PC-9 (cell line): ENCODE data around the gene TENM4. TPM values are rescaled to one million over a fixed set of nuclear protein-coding genes. Genes with fewer than 3 reads are reported as not detected.

Experiments used
- BruUV-seq: library from RNA; stranded (reverse); fragments of 400-500 nt; replicated peaks from 2 replicates; lab custom pipeline; 2021; lab: Mats Ljungman, UMichigan
- CTCF ChIA-PET: fragments of 300-600 bp; sonication (Branson Sonifier 250); formaldehyde crosslinking; loops from one replicate; lab custom pipeline; 2022; ENCODE audit warnings: antibody characterized with exemption; lab: Charles Lee
- POLR2A ChIA-PET: fragments of 300-600 bp; sonication (Branson Sonifier 250); formaldehyde crosslinking; loops from one replicate; lab custom pipeline; 2022; ENCODE audit warnings: antibody characterized with exemption; ENCODE audit not compliant: unreplicated experiment; lab: Charles Lee
- DNase-seq, 2 experiments: peaks; one replicate each; pipeline versions ENCODE4 v3.0.0 to v3.0.0-alpha.2; 2015 to 2022; ENCODE audit warnings: mixed read lengths in 1 of 2
- H2AFZ ChIP-seq: fragments of 200-600 bp; sonication (generic); 2 replicates; pipeline ENCODE4 v1.8.1; 2017; ENCODE audit warnings: antibody characterized with exemption
- H3F3A ChIP-seq: fragments of 200-600 bp; sonication (generic); 2 replicates; pipeline ENCODE4 v1.8.1; 2017; ENCODE audit warnings: antibody characterized with exemption, mild to moderate bottlenecking, low read depth; ENCODE audit not compliant: insufficient read depth
- H3K27ac ChIP-seq: fragments of 200-600 bp; sonication (generic); 2 replicates; pipeline ENCODE4 v1.6.1; 2016; ENCODE audit warnings: mixed run types
- H3K27me3 ChIP-seq: fragments of 200-600 bp; sonication (generic); 2 replicates; pipeline ENCODE4 v1.6.1; 2016; ENCODE audit warnings: low read depth, mixed run types; ENCODE audit not compliant: insufficient read depth
- H3K36me3 ChIP-seq: fragments of 200-600 bp; sonication (generic); 2 replicates; pipeline ENCODE4 v1.6.1; 2016; ENCODE audit warnings: low read depth, mixed run types
- H3K4me1 ChIP-seq: fragments of 200-600 bp; sonication (generic); replicated peaks from 2 replicates; pipeline ENCODE4 v1.6.1; 2016; ENCODE audit warnings: mixed run types; ENCODE audit not compliant: insufficient read depth
- H3K4me2 ChIP-seq: fragments of 200-600 bp; sonication (generic); 2 replicates; pipeline ENCODE4 v1.6.1; 2017; ENCODE audit warnings: mixed run types
- H3K4me3 ChIP-seq: fragments of 200-600 bp; sonication (generic); 2 replicates; pipeline ENCODE4 v1.6.1; 2016; ENCODE audit warnings: mixed run types
- H3K79me2 ChIP-seq: fragments of 200-600 bp; sonication (generic); 2 replicates; pipeline ENCODE4 v1.6.1; 2017; ENCODE audit warnings: low read depth, mixed run types
- H3K9me2 ChIP-seq: fragments of 200-600 bp; sonication (generic); 2 replicates; pipeline ENCODE4 v1.8.1; 2017; ENCODE audit warnings: mild to moderate bottlenecking; ENCODE audit not compliant: insufficient read depth
- H3K9me3 ChIP-seq: fragments of 200-600 bp; sonication (generic); 2 replicates; pipeline ENCODE4 v1.8.1; 2016; ENCODE audit warnings: low read depth; ENCODE audit not compliant: insufficient read depth
- H4K20me1 ChIP-seq: fragments of 200-600 bp; sonication (generic); 2 replicates; pipeline ENCODE4 v1.8.1; 2017; ENCODE audit not compliant: insufficient read depth
- CTCF ChIP-seq: fragments of 200-600 bp; sonication (generic); conservative IDR thresholded peaks from 2 replicates; pipeline ENCODE4 v1.6.1; 2017; ENCODE audit warnings: mixed run types, antibody characterized with exemption, mild to moderate bottlenecking, moderate library complexity
- EZH2 ChIP-seq: fragments of 200-600 bp; sonication (generic); IDR thresholded peaks from 2 replicates; pipeline ENCODE4 v1.8.0; 2017; ENCODE audit warnings: antibody characterized with exemption, low read depth
- intact Hi-C: fragments of 100-400 bp; cut with micrococcal nuclease; formaldehyde crosslinking; loops from one replicate; pipeline ENCODE4 v1.10.0; 2022; ENCODE audit not compliant: unreplicated experiment
- total RNA-seq: library from RNA; stranded (reverse); gene quantifications from 2 replicates; pipeline ENCODE4 v1.2.3, GENCODE V29; 2021

TENM4 gene
- total RNA-seq, 1 experiment from 2014 or later = not detected

GRCh38 chr11:78685156-78685555, 755.7 kb downstream of the TENM4 start:
- no peaks in the 10 kb centered on the region for H3K9me3 ChIP-seq
- intact Hi-C loops = no loop called here
- H4K20me1 ChIP-seq = no peaks in the 10 kb centered on the region
- H2AFZ ChIP-seq = no peak overlapping the region
- H3K27me3 ChIP-seq = peaks cover 19% of the 10 kb centered on the region; the same call in 1 of the 2 replicates
- BruUV-seq = no TSS peak
- no peak for DNase-seq
- no peak overlapping the region for H3K27ac ChIP-seq
- no peak overlapping the region for H3K4me2 ChIP-seq
- ChIA-PET POLR2A (no interaction called here), CTCF (no interaction called here)
- no peak overlapping the region for H3K4me3 ChIP-seq
- H3K79me2 ChIP-seq = no peaks in the 10 kb centered on the region
- H3K9me2 ChIP-seq = no peaks in the 10 kb centered on the region
- H3K36me3 ChIP-seq = no peaks in the 10 kb centered on the region
- TF ChIP-seq CTCF (no peak), EZH2 (no peak)
- 0 out of 2 replicates have a peak, but pooled peaks cover 5% of the 10 kb centered on the region for H3K4me1 ChIP-seq
- no peaks in the 10 kb centered on the region for H3F3A ChIP-seq

DNA sequence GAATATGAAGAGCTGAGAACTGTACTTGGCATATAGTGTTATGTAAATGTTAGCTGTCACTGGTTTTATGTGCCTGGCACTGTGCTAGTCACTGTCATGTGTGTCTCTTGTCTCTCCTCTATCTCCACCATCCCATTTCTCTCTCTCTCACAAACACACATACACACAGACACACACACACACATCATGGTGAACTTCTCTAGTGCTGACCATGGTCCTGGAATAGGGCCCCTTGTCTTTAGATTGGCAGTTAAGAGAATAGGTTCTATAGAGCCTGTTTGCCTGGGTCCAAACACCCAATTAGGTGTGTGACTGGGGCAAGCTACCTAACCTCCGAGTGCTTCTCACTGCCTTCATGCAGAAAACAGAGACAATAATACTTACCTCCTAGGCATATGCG, 756.5 kb downstream of the TENM4 start:
- no peaks in the 10 kb centered on the region for H3K36me3 ChIP-seq
- TF ChIP-seq CTCF (no peak), EZH2 (no peak)
- no peaks in the 10 kb centered on the region for H4K20me1 ChIP-seq
- H2AFZ ChIP-seq = no peak overlapping the region
- no peak overlapping the region for H3K4me3 ChIP-seq
- H3K4me1 ChIP-seq = 0 out of 2 replicates have a peak, but pooled peaks cover 5% of the 10 kb centered on the region
- H3K9me2 ChIP-seq = no peaks in the 10 kb centered on the region
- H3F3A ChIP-seq = no peaks in the 10 kb centered on the region
- intact Hi-C loops = no loop called here
- no peak overlapping the region for H3K27ac ChIP-seq
- H3K27me3 ChIP-seq = peaks cover 19% of the 10 kb centered on the region; the same call in 1 of the 2 replicates
- no peaks in the 10 kb centered on the region for H3K9me3 ChIP-seq
- no peaks in the 10 kb centered on the region for H3K79me2 ChIP-seq
- no TSS peak for BruUV-seq
- CTCF ChIA-PET = no interaction called here
- DNase-seq = no peak
- H3K4me2 ChIP-seq = no peak overlapping the region
- POLR2A ChIA-PET = no interaction called here

DNA sequence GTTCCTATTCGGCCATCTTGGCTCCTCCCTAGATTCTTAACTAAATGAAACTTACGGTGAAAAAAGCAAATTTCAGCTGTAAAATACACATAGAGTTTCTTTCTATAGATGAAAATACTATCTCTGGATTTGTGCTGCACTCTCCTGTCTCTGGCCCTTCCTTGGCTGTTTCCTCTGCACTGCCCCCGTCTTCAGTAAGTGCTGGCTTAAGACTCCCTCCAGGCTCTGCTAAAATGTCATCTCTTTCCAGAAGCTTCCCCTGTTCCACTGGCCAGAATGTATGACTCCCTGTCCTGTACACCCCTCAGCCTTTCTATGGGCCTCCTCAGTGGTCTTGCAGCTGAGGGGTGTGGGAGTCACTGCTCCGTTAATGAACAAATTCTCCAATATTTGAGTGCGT, 757.1 kb downstream of the TENM4 start:
- no peaks in the 10 kb centered on the region for H4K20me1 ChIP-seq

More for the DNA sequence above, 757.1 kb downstream of the TENM4 start:
- Histone ChIP-seq H3K4me1 (0 out of 2 replicates have a peak, but pooled peaks cover 5% of the 10 kb centered on the region), H3K9me2 (no peaks in the 10 kb centered on the region), H3K36me3 (no peaks in the 10 kb centered on the region), H2AFZ (no peak overlapping the region), H3F3A (no peaks in the 10 kb centered on the region), H3K27ac (no peak overlapping the region), H3K4me2 (no peak overlapping the region), H3K79me2 (no peaks in the 10 kb centered on the region), H3K9me3 (no peaks in the 10 kb centered on the region), H3K4me3 (no peak overlapping the region), H3K27me3 (peaks cover 19% of the 10 kb centered on the region; the same call in 1 of the 2 replicates)
- POLR2A ChIA-PET = no interaction called here
- no TSS peak for BruUV-seq
- CTCF ChIA-PET = no interaction called here
- no peak for DNase-seq
- intact Hi-C loops = no loop called here
- TF ChIP-seq CTCF (no peak), EZH2 (no peak)
